ENCODE data around the gene CLASP1. TPM values are rescaled to one million over a fixed set of nuclear protein-coding genes. Genes with fewer than 3 reads are reported as not detected.
"Not testable (repeated sequence)": the region's sequence is repeated elsewhere in the genome, so short reads cannot be mapped to it uniquely, and the experiment has no call there.

The CLASP1 gene
- total RNA-seq, 1 donor from 2014 or later: 90.4 TPM

DNA sequence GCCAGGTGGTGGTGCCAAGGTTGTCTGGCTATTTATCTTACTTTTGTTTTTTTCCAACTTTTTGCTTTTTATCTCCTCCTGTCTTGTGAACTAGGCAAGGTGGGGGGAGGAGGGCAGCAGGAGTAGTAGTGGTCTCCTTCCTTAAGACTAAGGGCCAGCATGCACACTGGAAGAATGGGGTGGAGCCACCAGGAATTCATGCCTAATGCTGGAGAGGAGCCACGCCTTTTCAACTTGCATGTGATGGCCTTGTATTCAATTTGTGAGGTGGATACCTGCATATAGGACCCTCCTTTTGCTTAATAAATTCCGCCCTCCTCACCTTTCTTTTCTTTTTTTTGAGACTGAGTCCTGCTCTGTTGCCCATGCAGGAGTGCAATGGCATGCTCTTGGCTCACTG, 37.6 kb upstream of the CLASP1 start:
- DNase-seq (ENCODE audit: extremely low spot score in 2 of 2): no peak
- Histone ChIP-seq H3K9me3 (peaks cover 9% of the 10 kb centered on the region), H3K4me3 (no peak overlapping the region), H3K27me3 (no peaks in the 10 kb centered on the region), H3K27ac (no peak overlapping the region), H3K36me3 (no peaks in the 10 kb centered on the region), H3K4me1 (no peaks in the 10 kb centered on the region)
- TF ChIP-seq POLR2AphosphoS5 (IDR thresholded peaks at IDR 0.05; ENCODE audit: insufficient read depth in 1 of 2, low read depth in 1 of 2) (no peak), POLR2A (IDR thresholded peaks at IDR 0.05) (no peak)
- TF ChIP-seq, protein P1, sequence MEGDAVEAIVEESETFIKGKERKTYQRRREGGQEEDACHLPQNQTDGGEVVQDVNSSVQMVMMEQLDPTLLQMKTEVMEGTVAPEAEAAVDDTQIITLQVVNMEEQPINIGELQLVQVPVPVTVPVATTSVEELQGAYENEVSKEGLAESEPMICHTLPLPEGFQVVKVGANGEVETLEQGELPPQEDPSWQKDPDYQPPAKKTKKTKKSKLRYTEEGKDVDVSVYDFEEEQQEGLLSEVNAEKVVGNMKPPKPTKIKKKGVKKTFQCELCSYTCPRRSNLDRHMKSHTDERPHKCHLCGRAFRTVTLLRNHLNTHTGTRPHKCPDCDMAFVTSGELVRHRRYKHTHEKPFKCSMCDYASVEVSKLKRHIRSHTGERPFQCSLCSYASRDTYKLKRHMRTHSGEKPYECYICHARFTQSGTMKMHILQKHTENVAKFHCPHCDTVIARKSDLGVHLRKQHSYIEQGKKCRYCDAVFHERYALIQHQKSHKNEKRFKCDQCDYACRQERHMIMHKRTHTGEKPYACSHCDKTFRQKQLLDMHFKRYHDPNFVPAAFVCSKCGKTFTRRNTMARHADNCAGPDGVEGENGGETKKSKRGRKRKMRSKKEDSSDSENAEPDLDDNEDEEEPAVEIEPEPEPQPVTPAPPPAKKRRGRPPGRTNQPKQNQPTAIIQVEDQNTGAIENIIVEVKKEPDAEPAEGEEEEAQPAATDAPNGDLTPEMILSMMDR (IDR thresholded peaks at IDR 0.05): no peak
- intact Hi-C loops (cut with DNase I): no loop called here

DNA sequence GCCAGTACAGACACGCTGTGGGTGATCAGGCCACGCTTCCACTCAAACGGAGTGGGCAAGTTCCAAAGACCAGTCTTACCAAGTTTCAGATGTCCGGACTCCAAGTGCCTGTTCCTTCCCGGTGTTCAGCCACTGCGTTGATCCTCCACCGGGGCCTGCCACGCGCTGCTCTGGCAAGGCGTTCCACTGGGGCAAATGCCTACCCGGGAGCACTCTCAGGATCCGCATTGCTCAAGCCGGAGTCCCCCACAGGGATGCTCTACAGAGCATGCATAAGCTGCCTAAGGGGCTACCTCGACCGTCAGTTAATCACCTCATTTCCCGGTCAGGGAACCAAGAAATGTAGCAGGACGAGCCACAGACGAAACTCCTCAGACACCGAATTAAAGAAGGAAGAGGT, 37.0 kb upstream of the CLASP1 start:
- no peak overlapping the region for H3K27ac ChIP-seq
- no peaks in the 10 kb centered on the region for H3K27me3 ChIP-seq
- H3K4me3 ChIP-seq: no peak overlapping the region
- DNase-seq (ENCODE audit: extremely low spot score in 2 of 2): no peak
- peaks cover 9% of the 10 kb centered on the region for H3K9me3 ChIP-seq
- H3K36me3 ChIP-seq: no peaks in the 10 kb centered on the region
- intact Hi-C loops (cut with DNase I): no loop called here
- TF ChIP-seq POLR2AphosphoS5 (IDR thresholded peaks at IDR 0.05; ENCODE audit: insufficient read depth in 1 of 2, low read depth in 1 of 2) (no peak), POLR2A (IDR thresholded peaks at IDR 0.05) (no peak)
- TF ChIP-seq, protein P1 (IDR thresholded peaks at IDR 0.05): no peak
- H3K4me1 ChIP-seq: no peaks in the 10 kb centered on the region

DNA sequence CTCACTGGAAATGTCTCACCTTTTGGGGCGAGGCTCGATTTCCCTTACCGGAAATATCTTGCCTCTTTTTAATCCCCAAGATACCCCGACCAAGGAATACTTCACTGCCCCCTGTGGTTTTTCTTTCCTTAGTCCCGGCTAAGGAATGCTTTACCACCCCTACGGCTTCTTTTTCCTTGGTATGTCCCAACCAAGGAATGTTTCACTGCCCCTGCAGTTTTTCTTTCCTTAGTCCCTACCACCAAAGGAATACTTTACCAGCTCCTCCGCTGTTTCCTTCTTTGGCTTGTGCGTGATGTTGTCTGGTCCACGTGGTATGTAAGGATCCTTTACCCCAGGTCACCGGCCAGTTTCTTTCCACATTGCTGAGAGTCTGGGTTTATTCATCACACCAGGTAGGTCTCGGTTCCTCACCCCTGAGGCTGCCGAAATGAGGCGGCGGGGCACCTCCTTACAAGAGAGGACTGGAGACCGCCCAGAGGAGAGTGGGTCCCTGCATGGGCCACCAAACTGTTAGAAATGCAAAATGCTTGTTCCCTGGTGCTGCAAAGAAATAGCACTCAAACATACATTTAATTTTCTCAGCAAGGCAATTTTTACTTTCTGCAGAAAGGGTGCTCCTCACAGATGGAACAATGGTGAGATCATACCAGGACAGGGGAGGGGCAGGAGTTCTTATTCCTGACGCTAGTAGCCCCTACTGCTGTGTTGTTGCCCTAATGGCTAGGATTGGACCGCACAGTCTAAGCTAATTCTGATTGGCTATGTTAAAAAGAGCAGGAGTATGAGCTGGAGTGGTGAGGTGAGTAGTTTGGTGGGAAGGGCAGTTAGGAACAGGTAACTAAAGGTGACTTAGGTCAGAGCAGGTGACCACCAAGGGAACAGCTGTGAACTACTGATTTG, 33.4 kb upstream of the CLASP1 start:
- Histone ChIP-seq H3K27ac (no peak overlapping the region), H3K4me1 (no peaks in the 10 kb centered on the region), H3K9me3 (peaks cover 9% of the 10 kb centered on the region), H3K4me3 (no peak overlapping the region), H3K36me3 (no peaks in the 10 kb centered on the region), H3K27me3 (no peaks in the 10 kb centered on the region)
- DNase-seq (ENCODE audit: extremely low spot score in 2 of 2): no peak
- TF ChIP-seq POLR2A (IDR thresholded peaks at IDR 0.05): no peak
- no peak for TF ChIP-seq POLR2AphosphoS5 (IDR thresholded peaks at IDR 0.05; ENCODE audit: insufficient read depth in 1 of 2, low read depth in 1 of 2)
- TF ChIP-seq, protein P1 (IDR thresholded peaks at IDR 0.05): no peak
- intact Hi-C loops (cut with DNase I): no loop called here

- TF ChIP-seq POLR2AphosphoS5 (IDR thresholded peaks at IDR 0.05; ENCODE audit: insufficient read depth in 1 of 2, low read depth in 1 of 2) (no peak), POLR2A (IDR thresholded peaks at IDR 0.05) (no peak)
- TF ChIP-seq, protein P1 (IDR thresholded peaks at IDR 0.05): no peak
- H3K4me1 ChIP-seq: no peaks in the 10 kb centered on the region
- intact Hi-C loops (cut with DNase I): no loop called here
Observed at GRCh38 chr2:121677855-121678254, 28.6 kb upstream of the CLASP1 start.

DNA sequence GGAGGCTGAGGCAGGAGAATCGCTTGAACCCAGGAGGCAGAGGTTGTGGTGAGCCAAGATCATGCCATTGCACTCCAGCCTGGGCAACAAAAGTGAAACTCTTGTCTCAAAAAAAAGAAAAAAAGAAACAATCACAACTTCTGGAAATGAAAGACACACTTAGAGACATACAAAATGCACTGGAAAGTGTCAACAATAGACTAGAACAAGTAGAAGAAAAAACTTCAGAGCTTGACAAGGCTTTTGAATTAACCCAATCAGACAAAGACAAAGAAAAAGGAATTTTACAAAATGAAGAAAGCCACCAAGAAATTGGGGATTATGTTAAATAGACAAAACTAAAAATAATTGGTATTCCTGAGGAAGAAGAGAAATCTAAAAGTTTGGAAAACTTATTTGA, 22.4 kb upstream of the CLASP1 start:
- H3K4me1 ChIP-seq; H3K4me3 ChIP-seq; H3K27ac ChIP-seq; DNase-seq (ENCODE audit: extremely low spot score in 2 of 2); H3K27me3 ChIP-seq; H3K9me3 ChIP-seq; intact Hi-C loops (cut with DNase I); H3K36me3 ChIP-seq: not testable (repeated sequence)

More at GRCh38 chr2:121677855-121678254, 28.6 kb upstream of the CLASP1 start:
- Histone ChIP-seq H3K9me3 (peaks cover 7% of the 10 kb centered on the region), H3K36me3 (no peaks in the 10 kb centered on the region), H3K4me3 (no peak overlapping the region), H3K27ac (no peak overlapping the region), H3K27me3 (no peaks in the 10 kb centered on the region)
- no peak for DNase-seq (ENCODE audit: extremely low spot score in 2 of 2)

Measured in vagina (tissue), 2 donors.